C1 segment of cervical spinal cord (tissue), 14 donors: Measurements from ENCODE around the gene CACNA2D2.

Experiments
- DNase-seq, 14 donors: peaks; one replicate each; lab custom pipeline; 2025; lab: John Stamatoyannopoulos, UW

Gene CACNA2D2

GRCh38 chr3:50428007-50428633 lies 75.3 kb downstream of the CACNA2D2 start:
- DNase-seq, result no peak

- DNase-seq, result no peak
Observed at GRCh38 chr3:50427217-50427616, 76.2 kb downstream of the CACNA2D2 start.

- no peak for DNase-seq
Observed at GRCh38 chr3:50425911-50426310, 77.5 kb downstream of the CACNA2D2 start.

- peak in 5 of 14 donors; percentile 7 to 50 (median 19) for DNase-seq
Observed at GRCh38 chr3:50423543-50423942, 79.9 kb downstream of the CACNA2D2 start.

GRCh38 chr3:50422153-50422552 lies 81.3 kb downstream of the CACNA2D2 start:
- DNase-seq, result no peak

GRCh38 chr3:50419595-50420370 lies 83.7 kb downstream of the CACNA2D2 start:
- DNase-seq, result no peak

- DNase-seq, result no peak
Observed at GRCh38 chr3:50418850-50419249, 84.6 kb downstream of the CACNA2D2 start.

- DNase-seq, result no peak
Observed at GRCh38 chr3:50417637-50418033, 85.8 kb downstream of the CACNA2D2 start.

- DNase-seq, result no peak
Observed at GRCh38 chr3:50416736-50417636, 86.4 kb downstream of the CACNA2D2 start.

- no peak for DNase-seq
Observed at GRCh38 chr3:50415816-50416215, 87.6 kb downstream of the CACNA2D2 start.

GRCh38 chr3:50415061-50415460 lies 88.4 kb downstream of the CACNA2D2 start:
- no peak for DNase-seq

- no peak for DNase-seq
Observed at GRCh38 chr3:50414616-50415015, 88.8 kb downstream of the CACNA2D2 start.

- no peak for DNase-seq
Observed at GRCh38 chr3:50412231-50412754, 91.1 kb downstream of the CACNA2D2 start.

GRCh38 chr3:50411229-50411628 lies 92.2 kb downstream of the CACNA2D2 start:
- DNase-seq, result no peak

GRCh38 chr3:50410608-50411139 lies 92.8 kb downstream of the CACNA2D2 start:
- no peak for DNase-seq

GRCh38 chr3:50410185-50410584 lies 93.2 kb downstream of the CACNA2D2 start:
- DNase-seq, result no peak

GRCh38 chr3:50408443-50408944 lies 94.9 kb downstream of the CACNA2D2 start:
- DNase-seq, result no peak

- no peak for DNase-seq
Observed at GRCh38 chr3:50406487-50406886, 96.9 kb downstream of the CACNA2D2 start.

- DNase-seq, result no peak
Observed at GRCh38 chr3:50405249-50405648, 98.2 kb downstream of the CACNA2D2 start.

- no peak for DNase-seq
Observed at GRCh38 chr3:50401978-50402595, 101.3 kb downstream of the CACNA2D2 start.

GRCh38 chr3:50396502-50396901 lies 106.9 kb downstream of the CACNA2D2 start:
- no peak for DNase-seq
